Prostate gland (tissue), 2 donors: ENCODE results near the gene DUOX2.
A peak's percentile ranks its signal among the peaks of the same experiment; 100 is the strongest.

ENCODE experiments used
- POLR2A ChIP-seq: fragments of 450-650 bp; IDR thresholded peaks from one replicate; pipeline ENCODE4 v1.6.1; 2016; ENCODE audit warnings: antibody characterized with exemption, mild to moderate bottlenecking
- TF ChIP-seq, protein P1 (sequence below), 4 experiments: fragments of 200-600 bp in 2 of 4; fragments of 450-650 bp in 2 of 4; sonication (generic) in 2 of 4; IDR thresholded peaks; 1 replicate in 3 of 4; 2 replicates in 1 of 4; pipeline ENCODE4 v1.5.1; 2016 to 2019; ENCODE audit warnings: antibody characterized with exemption in 4 of 4, mild to moderate bottlenecking in 2 of 4, moderate library complexity in 2 of 4

DNA sequence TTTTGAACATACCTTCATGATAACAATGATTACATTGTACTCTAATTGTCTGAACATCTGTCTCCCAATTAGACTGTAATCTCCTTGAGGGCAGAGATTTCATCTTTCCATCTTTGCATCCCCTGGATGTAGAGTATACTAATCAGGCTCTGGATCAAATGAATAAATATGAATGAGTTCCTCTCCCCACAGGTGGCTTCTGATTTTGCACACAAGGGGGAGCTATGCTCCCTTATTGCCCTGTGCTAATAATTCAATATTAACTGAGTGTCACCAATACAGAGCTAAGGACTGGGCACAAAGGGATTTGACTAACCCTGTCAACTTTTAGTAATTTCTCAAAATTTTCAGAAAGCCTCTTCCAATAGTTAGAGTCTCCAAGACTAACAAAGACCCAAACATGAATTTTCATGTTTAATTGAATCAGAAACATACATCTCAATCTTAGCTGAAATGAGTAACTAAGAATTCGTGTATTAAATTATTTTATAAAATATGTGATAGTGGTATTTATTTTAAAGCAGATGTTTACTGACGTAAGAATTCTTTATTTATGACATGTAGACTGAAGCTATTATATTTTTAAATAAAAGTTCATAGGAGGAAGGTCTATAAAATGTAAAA, 12.7 kb upstream of the DUOX2 start:
- TF ChIP-seq POLR2A: no peak
- TF ChIP-seq, protein P1, sequence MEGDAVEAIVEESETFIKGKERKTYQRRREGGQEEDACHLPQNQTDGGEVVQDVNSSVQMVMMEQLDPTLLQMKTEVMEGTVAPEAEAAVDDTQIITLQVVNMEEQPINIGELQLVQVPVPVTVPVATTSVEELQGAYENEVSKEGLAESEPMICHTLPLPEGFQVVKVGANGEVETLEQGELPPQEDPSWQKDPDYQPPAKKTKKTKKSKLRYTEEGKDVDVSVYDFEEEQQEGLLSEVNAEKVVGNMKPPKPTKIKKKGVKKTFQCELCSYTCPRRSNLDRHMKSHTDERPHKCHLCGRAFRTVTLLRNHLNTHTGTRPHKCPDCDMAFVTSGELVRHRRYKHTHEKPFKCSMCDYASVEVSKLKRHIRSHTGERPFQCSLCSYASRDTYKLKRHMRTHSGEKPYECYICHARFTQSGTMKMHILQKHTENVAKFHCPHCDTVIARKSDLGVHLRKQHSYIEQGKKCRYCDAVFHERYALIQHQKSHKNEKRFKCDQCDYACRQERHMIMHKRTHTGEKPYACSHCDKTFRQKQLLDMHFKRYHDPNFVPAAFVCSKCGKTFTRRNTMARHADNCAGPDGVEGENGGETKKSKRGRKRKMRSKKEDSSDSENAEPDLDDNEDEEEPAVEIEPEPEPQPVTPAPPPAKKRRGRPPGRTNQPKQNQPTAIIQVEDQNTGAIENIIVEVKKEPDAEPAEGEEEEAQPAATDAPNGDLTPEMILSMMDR (IDR thresholded peaks at IDR 0.05): peak in 3 of 4 experiments; percentile 50 to 76 (median 56)
